IPS-11a (cell line): ENCODE measurements around the gene DST.

Experiments
- H3K4me3 ChIP-seq: one replicate; pipeline ENCODE4 v1.5.1; 2013; ENCODE audit warnings: low read depth, low read length, control low read depth

DST gene

DNA sequence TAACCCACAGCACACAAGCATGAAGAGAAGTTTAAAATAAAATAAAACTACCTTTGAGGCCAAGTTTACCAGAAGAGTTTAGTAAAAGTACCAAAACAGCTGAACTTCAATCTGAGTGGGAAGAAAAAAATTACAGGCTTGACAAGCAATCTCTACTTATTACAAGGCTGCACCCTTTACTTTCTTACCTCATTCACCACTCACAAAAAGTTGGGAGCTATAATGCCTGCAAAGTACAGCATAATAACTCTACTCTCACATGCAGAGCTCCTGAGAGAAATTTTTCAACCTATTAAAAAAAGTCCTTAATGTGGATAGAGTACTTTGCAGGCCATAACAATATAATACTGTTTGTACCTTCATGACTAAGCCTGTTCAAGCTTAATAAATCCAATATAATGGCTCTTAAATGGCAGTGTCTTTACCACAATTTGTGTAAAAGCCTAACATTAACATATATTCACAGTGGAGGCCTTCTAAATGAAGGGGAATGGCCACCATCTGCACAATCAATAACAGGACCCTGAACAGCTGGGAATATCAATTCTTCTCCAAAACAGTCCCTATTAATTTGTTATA, 103.1 kb downstream of the DST start:
- H3K4me3 ChIP-seq, result no peak overlapping the region

DNA sequence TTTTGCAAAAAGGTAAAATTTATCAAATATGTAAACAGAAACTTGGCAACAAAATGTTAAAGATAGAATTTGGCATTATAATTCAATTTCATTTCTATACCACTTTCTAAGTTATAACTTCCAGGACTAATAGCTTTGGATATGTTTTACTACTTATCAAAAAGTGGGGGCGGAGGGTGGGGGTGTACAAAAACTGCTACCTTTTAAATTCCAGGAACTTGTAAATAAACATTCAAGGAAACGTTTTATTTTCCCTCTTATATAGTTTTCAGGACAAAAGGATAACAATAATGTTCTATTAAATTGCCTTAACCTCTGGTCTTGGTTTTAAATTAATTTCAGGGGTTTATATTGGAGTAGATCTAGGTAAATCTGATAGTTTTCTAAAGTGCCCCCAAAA, 103.8 kb downstream of the DST start:
- no peak overlapping the region for H3K4me3 ChIP-seq

DNA sequence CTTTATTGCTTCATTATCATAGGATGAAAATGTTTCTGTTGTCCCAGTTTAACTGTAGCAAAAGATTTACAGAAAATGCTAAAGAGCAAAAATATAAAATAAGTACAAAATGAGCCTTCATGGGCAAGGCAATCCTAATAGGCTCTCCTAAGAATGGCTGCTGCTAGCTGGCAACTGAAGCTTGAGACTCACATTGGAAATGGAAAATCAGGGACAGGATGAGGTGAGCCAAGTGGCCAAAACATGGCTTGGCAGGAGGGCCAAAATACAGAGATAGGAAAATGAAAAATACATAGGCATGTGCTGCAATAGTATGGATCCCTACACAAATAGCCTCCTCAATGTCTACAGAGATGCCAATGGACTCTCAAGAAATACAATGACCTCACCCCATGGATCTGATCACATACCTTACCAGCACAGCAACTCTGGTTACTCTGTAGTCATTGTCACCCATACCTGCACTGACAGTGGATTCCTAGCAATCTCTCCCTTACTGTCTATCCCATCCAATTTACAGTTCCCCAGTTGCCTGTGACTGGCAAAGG, 105.4 kb downstream of the DST start:
- no peak overlapping the region for H3K4me3 ChIP-seq

DNA sequence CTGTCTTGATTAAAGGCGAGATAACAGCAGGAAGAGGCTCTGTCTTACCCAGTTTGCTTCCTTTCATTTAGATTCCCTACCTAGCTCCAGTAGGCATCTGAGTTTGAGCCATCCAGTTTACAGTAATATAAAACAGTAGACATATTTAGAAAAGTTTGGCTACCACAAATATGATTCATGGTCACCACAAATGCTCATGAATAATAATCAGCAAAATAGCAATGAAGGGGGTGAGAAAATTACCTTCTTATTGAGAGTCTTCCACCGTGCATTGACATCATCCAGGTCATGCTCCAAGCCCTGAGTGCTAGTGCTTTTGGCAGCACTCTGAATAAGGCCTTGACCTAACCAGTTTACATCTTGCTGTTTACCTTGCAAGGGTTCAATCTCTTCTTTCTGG, 106.2 kb downstream of the DST start:
- H3K4me3 ChIP-seq, result no peak overlapping the region

DNA sequence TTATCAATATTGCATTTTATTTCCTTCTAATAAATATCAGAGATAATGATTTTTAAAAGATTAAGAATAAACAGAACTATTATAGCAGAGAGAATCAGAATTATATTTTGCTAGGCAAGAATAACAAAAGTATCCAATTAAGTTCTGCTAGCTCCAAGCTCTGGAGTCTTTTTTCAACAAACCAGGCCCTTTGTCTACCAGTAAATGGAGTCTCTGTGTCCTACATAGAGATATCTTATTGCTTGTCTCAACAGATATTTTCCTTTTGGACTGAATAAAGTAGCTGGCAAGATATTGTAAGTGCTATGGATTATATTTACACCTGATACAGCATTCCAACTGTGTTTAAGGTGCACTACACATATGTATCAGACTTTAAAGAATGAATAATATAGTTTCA, 107.1 kb downstream of the DST start:
- no peak overlapping the region for H3K4me3 ChIP-seq

DNA sequence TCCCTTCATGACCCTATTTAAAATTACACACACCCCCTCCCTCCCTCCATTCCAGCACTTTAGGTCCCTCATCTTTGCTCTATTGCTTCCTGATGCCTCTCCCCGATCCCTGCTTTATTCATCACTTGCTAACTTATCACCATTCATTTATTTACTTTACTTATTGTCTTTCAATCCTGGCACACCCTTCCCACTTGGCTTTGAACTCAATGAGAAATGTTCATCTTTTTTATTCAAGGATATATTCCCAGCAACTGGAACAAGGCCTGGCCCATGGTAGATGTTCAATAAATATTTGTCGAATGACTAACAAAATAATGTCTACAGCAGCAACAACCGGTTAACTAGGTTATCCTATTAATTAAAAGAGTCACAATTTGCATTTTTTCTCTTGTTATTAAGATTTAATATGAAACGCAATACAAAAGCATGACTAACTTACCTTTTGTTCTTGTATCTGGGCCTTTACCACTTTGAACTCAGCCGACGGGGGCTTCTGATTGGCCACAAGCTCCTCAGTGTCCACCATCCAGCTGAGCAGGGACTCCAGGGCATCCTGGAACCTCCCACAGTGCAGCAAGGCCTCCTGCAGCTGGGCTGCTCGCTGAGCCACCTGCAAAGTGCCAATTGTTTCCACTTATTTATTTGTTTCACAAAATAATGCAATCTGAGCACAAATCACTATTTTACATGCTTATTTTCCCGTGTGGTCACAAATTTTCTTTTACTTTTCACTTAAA, 107.8 kb downstream of the DST start:
- no peak overlapping the region for H3K4me3 ChIP-seq

DNA sequence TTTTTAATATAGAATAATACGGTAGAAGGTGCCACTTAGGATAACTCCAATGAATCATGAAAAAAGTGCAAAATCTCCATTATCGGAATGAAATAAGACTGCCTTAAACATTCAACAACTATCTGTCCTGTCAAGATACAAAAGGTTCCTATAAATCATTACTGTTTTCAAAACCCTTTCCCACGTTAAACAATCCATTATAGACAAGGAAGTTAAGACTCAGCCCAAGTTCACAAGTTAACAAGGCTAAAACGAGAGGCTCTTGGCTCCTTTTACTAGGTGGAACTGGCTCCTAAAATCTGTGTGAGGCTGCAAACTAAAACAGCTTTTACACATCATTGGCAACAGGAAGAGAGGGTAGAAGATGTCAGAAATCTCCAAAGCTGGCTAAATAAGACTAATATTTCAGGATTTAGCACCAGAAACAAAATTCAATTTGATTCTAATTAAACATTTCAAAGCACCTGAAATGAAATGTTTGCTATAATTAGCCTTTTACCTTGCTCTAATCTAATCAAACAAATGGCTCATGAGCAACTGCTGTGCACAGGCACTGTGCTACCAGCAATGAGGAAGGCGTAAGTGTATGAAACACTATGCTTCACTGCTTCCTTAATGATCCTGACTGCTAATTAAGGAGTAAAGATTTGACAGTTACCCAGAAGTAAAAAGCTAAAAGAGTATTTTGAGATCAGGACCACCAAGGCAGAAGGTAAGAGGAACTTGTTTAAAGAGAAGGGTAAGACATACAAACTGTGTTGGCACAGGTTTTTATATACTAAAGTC, 109.7 kb downstream of the DST start:
- H3K4me3 ChIP-seq, result no peak overlapping the region

DNA sequence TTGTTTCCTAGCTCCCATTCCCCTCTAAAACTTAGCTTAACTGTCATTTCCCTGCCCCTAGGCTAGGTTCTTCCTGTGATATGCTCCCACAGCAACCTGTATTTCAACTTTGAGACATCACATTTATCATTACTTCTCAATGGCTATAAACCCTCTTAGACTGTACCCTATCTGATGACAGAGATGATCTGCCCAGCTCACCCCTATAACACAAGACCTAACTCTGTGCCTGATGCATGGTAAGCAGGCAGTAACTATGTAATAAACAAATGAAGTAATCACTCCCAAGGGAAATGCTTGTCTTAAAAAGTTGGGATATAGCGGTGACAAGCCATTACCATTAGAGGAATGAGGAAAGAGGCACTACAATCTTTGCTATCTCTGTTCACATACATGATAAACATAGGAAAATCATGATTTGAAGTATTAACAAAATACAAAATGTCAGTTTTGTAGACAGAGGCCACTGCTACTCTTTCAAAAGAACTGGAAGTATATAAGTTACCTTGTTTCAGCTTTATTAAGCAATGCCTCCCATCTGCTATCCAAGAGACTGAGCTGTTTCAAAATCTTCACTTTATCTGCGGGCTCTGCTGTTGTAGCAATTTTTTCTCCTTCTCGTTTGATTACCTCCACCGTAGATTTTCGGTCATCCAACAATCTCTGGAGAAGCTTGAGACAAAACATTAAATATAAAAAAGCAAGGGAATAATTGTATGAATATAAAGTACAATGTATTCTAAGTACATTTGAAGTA, 110.7 kb downstream of the DST start:
- H3K4me3 ChIP-seq, result no peak overlapping the region

DNA sequence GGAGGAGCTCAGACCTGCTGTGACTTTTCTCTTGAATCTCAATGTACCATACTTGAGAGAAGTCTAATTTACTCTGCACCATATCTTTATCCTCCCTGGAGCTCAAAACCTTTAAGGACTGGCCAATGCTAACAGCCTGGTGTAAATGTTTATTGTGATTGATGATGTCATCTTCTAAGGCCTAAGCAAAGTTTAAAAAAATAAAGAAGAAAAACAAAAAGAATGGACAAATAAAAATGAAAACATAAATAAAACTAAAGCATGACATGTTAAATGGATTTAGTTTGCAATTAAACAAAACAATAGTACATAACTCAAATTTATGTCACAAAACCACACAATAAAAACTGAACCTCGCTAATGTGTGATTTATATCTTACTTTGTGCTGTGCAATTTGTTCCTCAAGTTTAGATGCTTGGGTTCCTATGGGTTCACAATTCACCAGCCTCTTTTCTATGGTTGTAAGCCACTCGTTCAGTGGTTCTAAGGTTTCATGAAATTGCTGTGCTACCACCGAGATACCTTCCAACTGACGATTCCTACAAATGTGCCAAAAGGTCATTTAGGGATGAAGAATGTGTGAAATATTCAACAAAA, 113.0 kb downstream of the DST start:
- no peak overlapping the region for H3K4me3 ChIP-seq

DNA sequence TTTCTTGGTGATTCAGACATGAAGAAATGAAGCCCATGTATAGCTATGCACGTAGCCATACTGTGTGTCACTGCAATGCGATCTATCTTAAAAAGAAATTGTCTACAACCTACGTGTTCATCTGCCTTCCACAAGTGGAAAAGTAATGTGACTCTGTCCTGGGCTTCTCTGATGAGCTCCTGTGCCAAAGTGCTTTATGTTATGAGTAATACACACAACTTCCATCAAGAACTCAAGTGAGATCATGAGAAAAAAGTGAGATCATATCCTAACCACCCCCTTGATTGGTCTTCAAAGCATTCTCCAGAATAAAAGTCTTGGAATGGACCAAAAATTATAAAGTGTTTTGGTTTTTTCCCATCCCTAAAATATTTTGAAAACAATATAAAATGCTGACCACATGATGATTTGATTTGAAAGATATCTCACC, 114.3 kb downstream of the DST start:
- H3K4me3 ChIP-seq, result no peak overlapping the region

DNA sequence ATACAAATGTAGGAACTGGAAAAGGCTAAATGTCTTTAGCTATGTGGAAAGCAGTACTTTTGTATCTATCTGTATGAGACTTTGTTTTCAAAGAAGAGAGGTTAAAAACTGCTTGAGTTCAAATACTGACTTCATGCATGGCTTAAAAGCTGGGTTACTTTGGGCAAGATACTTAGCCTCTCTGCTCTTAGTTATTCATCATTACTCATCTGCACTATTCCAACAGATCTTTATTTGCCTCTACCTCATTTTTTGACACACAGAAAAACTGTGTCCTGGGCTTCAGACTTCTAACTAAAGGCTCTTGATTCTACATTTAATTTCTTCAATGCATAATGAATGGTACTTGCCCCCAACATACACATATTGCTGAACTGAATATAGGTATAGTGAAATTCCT, 114.8 kb downstream of the DST start:
- H3K4me3 ChIP-seq, result no peak overlapping the region

DNA sequence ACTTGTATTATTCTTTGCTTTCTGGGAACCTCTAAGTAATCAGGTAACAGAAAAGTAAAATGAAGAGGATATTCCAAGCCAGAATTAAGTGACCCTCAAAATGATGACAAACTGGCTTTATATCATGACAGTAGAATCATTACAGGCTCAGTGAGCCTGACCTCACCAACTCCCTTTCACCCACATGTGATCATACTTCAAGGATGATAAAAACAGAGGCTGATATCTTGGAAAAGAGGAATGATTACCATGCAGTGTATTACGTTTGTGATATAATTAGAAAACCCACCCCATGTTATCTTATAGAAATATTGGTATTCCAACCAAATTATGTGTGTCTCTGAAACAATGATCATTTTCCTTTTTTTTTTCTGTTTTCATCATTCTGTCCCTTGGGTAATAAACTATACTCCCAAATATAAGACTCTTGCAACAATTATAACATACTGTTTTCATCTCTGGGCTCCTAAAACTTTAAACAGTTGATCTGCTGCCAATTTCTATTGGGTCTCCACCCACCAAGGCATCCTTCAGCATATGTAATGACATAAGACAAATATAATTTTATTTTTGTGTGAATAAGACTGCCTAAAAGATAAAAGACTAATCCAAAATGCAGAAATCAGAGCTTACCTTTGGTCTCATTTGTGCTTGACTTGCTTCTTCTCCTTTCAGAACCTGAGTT, 115.7 kb downstream of the DST start:
- no peak overlapping the region for H3K4me3 ChIP-seq

DNA sequence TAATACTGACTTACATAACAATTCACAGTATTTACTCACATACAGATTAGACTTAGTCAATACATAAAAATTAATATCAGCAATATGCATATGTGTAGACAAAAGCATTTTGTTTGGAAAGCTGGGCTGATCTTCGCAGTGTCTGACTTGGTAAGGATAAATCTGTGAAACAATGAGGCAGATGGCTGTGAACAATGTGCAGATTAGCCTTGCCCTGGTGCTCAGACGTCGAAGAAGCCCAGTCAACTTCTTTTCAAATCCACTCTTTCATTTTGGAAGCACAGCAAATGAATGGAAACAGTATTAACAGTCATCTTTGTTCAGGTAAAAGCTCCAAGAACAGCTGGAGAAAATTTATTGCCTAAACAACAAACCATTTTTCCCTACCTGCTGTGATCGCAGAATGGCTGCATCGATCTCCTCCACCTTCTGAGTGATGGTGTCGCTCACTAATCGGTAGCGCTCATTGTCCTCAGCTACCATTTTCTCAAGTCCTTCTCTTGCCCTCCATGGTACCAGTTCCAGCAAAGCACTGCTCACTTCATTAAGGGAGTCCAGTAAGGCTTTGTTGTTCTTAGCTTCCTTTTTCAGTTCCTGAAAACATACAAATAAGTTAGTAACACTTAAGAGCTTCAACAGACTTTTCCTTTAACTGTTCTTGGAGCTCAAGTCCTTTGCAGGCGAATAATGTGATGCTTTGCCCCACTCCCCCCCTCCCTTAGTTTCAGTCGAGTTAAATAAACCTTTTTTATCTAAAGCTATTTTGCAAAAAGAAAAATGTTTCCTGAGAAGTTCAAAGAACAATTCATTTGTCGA, 116.5 kb downstream of the DST start:
- H3K4me3 ChIP-seq, result no peak overlapping the region

DNA sequence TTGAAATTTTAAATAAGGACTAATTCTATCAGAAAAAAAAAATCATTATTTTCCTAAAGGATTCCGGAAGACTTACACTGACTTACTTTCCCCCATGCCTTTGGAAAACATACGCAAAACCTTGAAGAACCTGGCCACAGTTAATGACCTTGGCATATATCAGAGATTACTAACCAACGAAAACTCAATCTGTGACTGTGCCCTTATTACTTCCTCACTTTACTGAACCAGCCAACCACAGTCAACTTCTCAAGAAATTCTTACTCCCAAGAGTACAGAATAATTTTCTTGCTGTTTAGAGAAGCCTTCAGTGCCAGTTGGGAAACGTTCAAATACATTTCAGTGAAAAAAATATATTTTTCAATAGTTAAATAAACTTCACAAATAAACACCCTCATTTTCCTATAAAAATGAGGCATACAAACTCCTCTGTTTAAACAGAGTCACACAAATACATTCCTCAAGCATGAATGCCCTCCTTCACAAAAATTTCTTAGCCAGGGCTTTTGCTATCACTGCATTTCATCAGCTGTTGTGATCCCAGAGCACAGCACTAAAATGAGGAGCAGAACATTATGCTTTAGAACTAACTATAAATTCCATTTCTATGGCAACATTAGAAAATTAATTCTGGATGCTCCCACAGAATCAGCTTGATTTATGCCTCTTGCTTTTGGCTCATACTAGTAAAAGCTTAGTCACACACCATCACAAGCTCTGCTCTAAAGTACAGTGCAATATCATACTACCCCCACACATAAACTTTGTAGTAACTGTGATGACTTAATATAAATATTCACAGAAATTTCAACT, 117.6 kb downstream of the DST start:
- no peak overlapping the region for H3K4me3 ChIP-seq

DNA sequence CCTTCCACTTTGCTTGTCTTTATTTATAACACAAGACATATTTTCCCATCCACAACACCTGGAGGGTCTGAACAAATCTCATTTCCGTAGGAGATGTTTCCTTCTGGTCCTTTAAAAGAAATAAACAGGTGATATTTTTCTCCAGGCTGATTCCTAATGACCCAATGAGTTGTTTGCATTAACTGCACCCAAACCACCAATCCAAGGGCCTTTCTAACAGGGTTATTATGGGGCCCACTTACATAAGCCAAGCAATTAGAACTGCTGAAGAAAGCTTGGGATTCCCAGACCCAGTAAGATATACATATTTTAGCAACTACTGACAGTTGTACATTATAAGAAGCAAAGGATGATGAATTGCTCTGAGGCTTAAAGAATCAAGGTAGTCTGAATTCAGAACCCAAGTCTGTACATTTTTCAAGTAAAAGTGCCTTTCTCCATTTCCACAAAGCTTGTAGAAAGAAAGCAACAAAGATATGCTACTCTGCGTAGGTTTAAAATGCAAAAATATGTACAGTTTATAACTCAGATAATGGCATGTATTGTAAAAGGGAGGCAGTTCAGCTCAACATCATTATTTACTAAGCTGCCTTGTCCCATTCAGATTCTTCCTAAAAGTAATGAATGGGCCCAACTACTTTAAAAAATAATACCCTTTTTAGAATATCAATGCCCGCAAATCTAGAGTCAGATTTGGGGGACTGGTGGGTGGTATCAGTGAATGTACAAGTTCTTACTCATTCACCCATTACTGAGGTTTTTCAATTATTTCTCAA, 120.0 kb downstream of the DST start:
- no peak overlapping the region for H3K4me3 ChIP-seq

DNA sequence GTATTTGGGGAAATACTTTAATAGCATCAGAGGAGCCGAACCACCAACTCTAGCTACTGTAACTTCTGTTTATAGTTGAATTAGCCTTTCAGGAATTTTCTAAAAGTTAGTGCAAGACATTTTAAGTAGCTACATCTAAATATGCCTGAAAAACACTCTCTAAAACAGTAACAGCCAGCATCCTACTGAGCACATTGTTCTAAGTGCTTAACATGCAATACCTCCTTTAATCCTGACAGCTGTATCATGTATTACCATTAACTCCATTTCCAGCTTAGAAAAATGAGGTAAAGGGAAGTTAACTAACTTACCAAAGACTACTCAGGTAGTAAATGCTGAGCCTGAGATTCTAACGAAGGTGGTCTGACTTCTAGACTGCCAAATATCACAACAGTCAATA, 120.7 kb downstream of the DST start:
- H3K4me3 ChIP-seq, result no peak overlapping the region

DNA sequence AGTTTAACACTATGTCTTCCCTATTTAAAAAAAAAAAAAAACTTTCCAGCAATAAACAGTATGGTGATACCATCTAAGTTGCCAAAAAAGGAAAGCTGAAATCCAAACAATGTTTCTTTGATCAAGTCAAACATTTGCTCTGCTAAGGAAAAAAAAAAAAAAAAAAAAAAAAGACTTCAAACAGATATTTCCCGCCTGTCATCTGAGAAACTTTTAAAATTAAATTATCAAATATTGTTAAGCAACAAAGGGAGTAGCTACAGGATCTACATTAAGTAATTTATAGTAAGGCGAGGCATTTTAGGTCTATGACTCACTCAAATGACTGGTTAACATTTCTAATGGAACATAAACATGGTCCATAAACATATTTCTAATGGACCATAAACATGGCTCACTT, 121.2 kb downstream of the DST start:
- H3K4me3 ChIP-seq, result no peak overlapping the region

DNA sequence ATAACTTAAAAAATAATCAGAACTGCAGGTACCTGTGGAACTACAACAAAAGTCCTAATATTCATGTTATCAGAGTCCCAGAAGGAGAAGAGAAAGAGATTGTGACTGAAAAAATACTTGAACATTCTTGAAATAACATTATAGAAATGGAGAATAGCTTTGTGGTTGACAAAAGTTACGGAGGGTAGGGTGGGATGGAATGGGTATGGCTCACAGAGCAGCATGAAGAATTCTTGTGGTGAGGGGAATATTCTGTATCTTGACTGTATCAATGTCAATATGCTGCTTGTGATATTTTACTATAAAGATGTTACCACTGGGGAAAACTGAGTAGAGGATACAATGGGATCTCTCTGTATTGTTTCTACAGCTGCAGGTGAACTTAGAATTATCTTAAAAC, 122.5 kb downstream of the DST start:
- H3K4me3 ChIP-seq, result no peak overlapping the region
